Measurements from ENCODE around the gene MRPS15.
"Not testable (repeated sequence)": the region's sequence is repeated elsewhere in the genome, so short reads cannot be mapped to it uniquely, and the experiment has no call there.

Gene MRPS15

GRCh38 chr1:36481091-36481490, 16.9 kb upstream of the MRPS15 start:
- Histone ChIP-seq H3K23ac (ENCODE audit: low read depth, low read length, poor library complexity) (no peak overlapping the region), H2BK12ac (ENCODE audit: low read length) (no peak overlapping the region), H2BK5ac (ENCODE audit: low read length) (no peak overlapping the region), H3K4me1 (ENCODE audit: control insufficient read depth in 2 of 2, insufficient read depth in 1 of 2, low read depth in 1 of 2, low read length in 2 of 2) (peaks cover 7 to 12% of the 10 kb centered on the region in 2 donors), H2AK5ac (ENCODE audit: low read depth, low read length) (peak overlapping the region; percentile 20), H2BK15ac (ENCODE audit: low read length) (peak overlapping the region; percentile 12), H4K8ac (ENCODE audit: low read depth, low read length) (no peak overlapping the region), H3K9me3 (replicated peaks in 1 of 2; ENCODE audit: control insufficient read depth in 2 of 2, insufficient read depth in 1 of 2, low read depth in 1 of 2, low read length in 2 of 2) (no peaks in the 10 kb centered on the region), H3K27ac (replicated peaks; ENCODE audit: low read length) (no peak overlapping the region), H3K36me3 (replicated peaks in 1 of 2; ENCODE audit: control insufficient read depth in 2 of 2, insufficient read depth in 2 of 2, low read length in 2 of 2) (no peaks in the 10 kb centered on the region), H3K9ac (ENCODE audit: low read depth, low read length, poor library complexity) (no peak overlapping the region), H2AFZ (ENCODE audit: low read length) (no peak overlapping the region), H3K18ac (ENCODE audit: low read length) (no peak overlapping the region), H2BK120ac (ENCODE audit: low read depth, low read length) (no peak overlapping the region), H3K14ac (ENCODE audit: low read length) (no peak overlapping the region), H3K4ac (ENCODE audit: low read length) (no peak overlapping the region), H3K79me1 (ENCODE audit: low read depth, low read length) (no peaks in the 10 kb centered on the region), H3K4me3 (ENCODE audit: low read length in 2 of 2) (no peak overlapping the region), H3K27me3 (ENCODE audit: control insufficient read depth in 3 of 3, insufficient read depth in 3 of 3, low read depth in 1 of 3, low read length in 3 of 3) (peaks cover 0 to 20% (median 0%) of the 10 kb centered on the region in 3 experiments), H4K91ac (ENCODE audit: low read depth, low read length, poor library complexity) (no peak overlapping the region), H3K4me2 (ENCODE audit: insufficient read depth, low read length, poor library complexity, severe bottlenecking) (no peak overlapping the region)
- DNase-seq (ENCODE audit: low spot score), result no peak
- no CpG with 5 or more reads among the region's 6 CpGs for WGBS, 2 donors (ENCODE audit: extremely low coverage in 2 of 2, insufficient read length in 2 of 2, insufficient replicate concordance in 1 of 2)

DNA sequence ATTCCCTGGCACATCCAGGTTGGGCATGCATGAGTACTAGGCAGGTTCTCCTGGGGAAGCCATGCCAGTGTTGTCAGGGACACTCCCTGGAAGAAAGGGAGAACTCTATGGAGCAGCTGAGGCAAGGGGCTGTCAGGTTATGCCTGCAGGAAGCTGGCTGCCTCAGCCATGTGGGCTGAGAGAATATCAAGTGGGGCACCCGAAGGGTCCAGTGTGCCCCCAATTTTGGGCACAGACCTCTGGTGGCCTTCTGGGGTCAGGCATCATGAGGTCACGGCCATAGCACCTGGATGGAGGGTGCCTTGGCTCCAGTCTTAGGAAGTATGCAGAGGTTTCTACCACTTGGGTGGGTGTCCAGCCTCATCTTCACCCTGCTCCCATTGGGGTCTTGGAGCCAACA, 16.0 kb upstream of the MRPS15 start:
- no peak overlapping the region for H2BK120ac ChIP-seq (ENCODE audit: low read depth, low read length)
- H2AK5ac ChIP-seq (ENCODE audit: low read depth, low read length), result peak overlapping the region; percentile 33
- H3K4me1 ChIP-seq (ENCODE audit: control insufficient read depth in 2 of 2, insufficient read depth in 1 of 2, low read depth in 1 of 2, low read length in 2 of 2), result peaks cover 7 to 10% of the 10 kb centered on the region in 2 donors
- no peak overlapping the region for H3K4ac ChIP-seq (ENCODE audit: low read length)
- H4K8ac ChIP-seq (ENCODE audit: low read depth, low read length), result no peak overlapping the region
- H3K9ac ChIP-seq (ENCODE audit: low read depth, low read length, poor library complexity), result no peak overlapping the region
- WGBS, 2 donors (ENCODE audit: extremely low coverage in 2 of 2, insufficient read length in 2 of 2, insufficient replicate concordance in 1 of 2), result no CpG with 5 or more reads among the region's 2 CpGs
- no peak overlapping the region for H3K4me2 ChIP-seq (ENCODE audit: insufficient read depth, low read length, poor library complexity, severe bottlenecking)
- no peak overlapping the region for H2BK5ac ChIP-seq (ENCODE audit: low read length)
- no peak overlapping the region for H4K91ac ChIP-seq (ENCODE audit: low read depth, low read length, poor library complexity)
- H3K27me3 ChIP-seq (ENCODE audit: control insufficient read depth in 3 of 3, insufficient read depth in 3 of 3, low read depth in 1 of 3, low read length in 3 of 3), result peaks cover 0 to 17% (median 0%) of the 10 kb centered on the region in 3 experiments
- peak overlapping the region; percentile 62 for H3K23ac ChIP-seq (ENCODE audit: low read depth, low read length, poor library complexity)
- no peaks in the 10 kb centered on the region for H3K79me1 ChIP-seq (ENCODE audit: low read depth, low read length)
- peak overlapping the region; percentile 27 for H3K18ac ChIP-seq (ENCODE audit: low read length)
- H3K4me3 ChIP-seq (ENCODE audit: low read length in 2 of 2), result no peak overlapping the region
- peak overlapping the region; percentile 52 for H2BK15ac ChIP-seq (ENCODE audit: low read length)
- no peak overlapping the region for H3K27ac ChIP-seq (replicated peaks; ENCODE audit: low read length)
- no peak for DNase-seq (ENCODE audit: low spot score)
- no peak overlapping the region for H2BK12ac ChIP-seq (ENCODE audit: low read length)
- H3K14ac ChIP-seq (ENCODE audit: low read length), result no peak overlapping the region
- no peaks in the 10 kb centered on the region for H3K36me3 ChIP-seq (replicated peaks in 1 of 2; ENCODE audit: control insufficient read depth in 2 of 2, insufficient read depth in 2 of 2, low read length in 2 of 2)
- H3K9me3 ChIP-seq (replicated peaks in 1 of 2; ENCODE audit: control insufficient read depth in 2 of 2, insufficient read depth in 1 of 2, low read depth in 1 of 2, low read length in 2 of 2), result no peaks in the 10 kb centered on the region
- H2AFZ ChIP-seq (ENCODE audit: low read length), result no peak overlapping the region

DNA sequence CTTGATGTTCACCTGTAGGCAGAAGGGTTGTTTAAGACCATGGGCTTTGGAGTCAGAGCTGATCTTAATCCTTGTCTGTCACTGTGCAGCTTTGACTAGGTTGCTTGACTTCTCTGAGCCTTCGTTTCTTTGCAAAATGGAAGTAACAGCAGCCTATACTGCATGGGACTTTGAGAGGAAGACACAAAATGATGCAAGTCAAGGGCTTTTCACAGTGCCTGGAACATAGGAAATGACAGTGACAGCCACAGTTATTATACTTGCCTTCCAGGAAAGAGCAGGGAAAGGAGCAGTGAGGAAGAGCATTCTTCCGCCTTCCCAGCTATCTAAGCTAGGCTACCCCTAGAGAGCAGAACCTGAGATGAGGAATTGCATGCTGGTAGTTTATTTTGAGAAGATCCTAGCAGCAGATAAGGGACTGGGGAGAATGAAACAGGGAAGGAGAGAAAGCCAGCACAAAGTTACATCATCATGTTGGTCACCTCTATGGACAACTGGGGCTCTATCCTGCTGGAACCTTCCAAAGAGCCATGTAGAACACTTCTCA, 15.4 kb upstream of the MRPS15 start:
- no peak overlapping the region for H3K14ac ChIP-seq (ENCODE audit: low read length)

DNA sequence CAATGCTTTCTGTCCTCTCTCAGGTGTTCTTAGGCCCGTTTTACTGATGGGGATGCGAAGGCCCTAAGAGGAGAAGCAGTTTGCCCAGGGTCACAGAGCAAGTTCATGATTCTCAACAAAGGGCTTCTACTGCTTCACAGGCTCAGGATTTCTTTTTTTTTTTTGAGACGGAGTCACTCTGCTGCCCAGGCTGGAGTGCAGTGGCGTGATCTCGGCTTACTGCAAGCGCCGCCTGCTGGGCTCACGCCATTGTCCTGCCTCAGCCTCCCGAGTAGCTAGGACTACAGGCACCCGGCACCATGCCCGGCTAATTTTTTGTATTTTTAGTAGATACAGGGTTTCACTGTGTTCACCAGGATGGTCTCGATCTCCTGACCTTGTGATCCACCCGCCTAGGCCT, 13.4 kb upstream of the MRPS15 start:
- H3K14ac ChIP-seq (ENCODE audit: low read length); H4K91ac ChIP-seq (ENCODE audit: low read depth, low read length, poor library complexity); H3K9me3 ChIP-seq (replicated peaks in 1 of 2; ENCODE audit: control insufficient read depth in 2 of 2, insufficient read depth in 1 of 2, low read depth in 1 of 2, low read length in 2 of 2); H3K27ac ChIP-seq (replicated peaks; ENCODE audit: low read length); H3K4me3 ChIP-seq (ENCODE audit: low read length in 2 of 2); H4K8ac ChIP-seq (ENCODE audit: low read depth, low read length); H2BK5ac ChIP-seq (ENCODE audit: low read length); H3K4me1 ChIP-seq (ENCODE audit: control insufficient read depth in 2 of 2, insufficient read depth in 1 of 2, low read depth in 1 of 2, low read length in 2 of 2); H2BK15ac ChIP-seq (ENCODE audit: low read length); H3K18ac ChIP-seq (ENCODE audit: low read length); H2BK12ac ChIP-seq (ENCODE audit: low read length); H3K23ac ChIP-seq (ENCODE audit: low read depth, low read length, poor library complexity); H2AFZ ChIP-seq (ENCODE audit: low read length); H3K4me2 ChIP-seq (ENCODE audit: insufficient read depth, low read length, poor library complexity, severe bottlenecking); H3K79me1 ChIP-seq (ENCODE audit: low read depth, low read length); H3K9ac ChIP-seq (ENCODE audit: low read depth, low read length, poor library complexity); H2AK5ac ChIP-seq (ENCODE audit: low read depth, low read length); H3K36me3 ChIP-seq (replicated peaks in 1 of 2; ENCODE audit: control insufficient read depth in 2 of 2, insufficient read depth in 2 of 2, low read length in 2 of 2); H3K4ac ChIP-seq (ENCODE audit: low read length); DNase-seq (ENCODE audit: low spot score); H2BK120ac ChIP-seq (ENCODE audit: low read depth, low read length): not testable (repeated sequence)
- H3K27me3 ChIP-seq (ENCODE audit: control insufficient read depth in 3 of 3, insufficient read depth in 3 of 3, low read depth in 1 of 3, low read length in 3 of 3), result peaks cover 0 to 17% (median 0%) of the 10 kb centered on the region in 3 experiments
- no CpG with 5 or more reads among the region's 13 CpGs for whole genome bisulfite sequencing, 2 donors (ENCODE audit: extremely low coverage in 2 of 2, insufficient read length in 2 of 2, insufficient replicate concordance in 1 of 2)

More for the DNA sequence above, 15.4 kb upstream of the MRPS15 start:
- H3K27ac ChIP-seq (replicated peaks; ENCODE audit: low read length), result no peak overlapping the region
- H3K79me1 ChIP-seq (ENCODE audit: low read depth, low read length), result no peaks in the 10 kb centered on the region
- H2BK12ac ChIP-seq (ENCODE audit: low read length), result no peak overlapping the region
- H2AFZ ChIP-seq (ENCODE audit: low read length), result no peak overlapping the region
- WGBS, 2 donors (ENCODE audit: extremely low coverage in 2 of 2, insufficient read length in 2 of 2, insufficient replicate concordance in 1 of 2), result no CpG with 5 or more reads among the region's 2 CpGs
- no peak for DNase-seq (ENCODE audit: low spot score)
- H3K36me3 ChIP-seq (replicated peaks in 1 of 2; ENCODE audit: control insufficient read depth in 2 of 2, insufficient read depth in 2 of 2, low read length in 2 of 2), result no peaks in the 10 kb centered on the region
- no peak overlapping the region for H3K4me2 ChIP-seq (ENCODE audit: insufficient read depth, low read length, poor library complexity, severe bottlenecking)
- H4K8ac ChIP-seq (ENCODE audit: low read depth, low read length), result no peak overlapping the region
- peaks cover 0 to 17% (median 0%) of the 10 kb centered on the region in 3 experiments for H3K27me3 ChIP-seq (ENCODE audit: control insufficient read depth in 3 of 3, insufficient read depth in 3 of 3, low read depth in 1 of 3, low read length in 3 of 3)
- peaks cover 7 to 10% of the 10 kb centered on the region in 2 donors for H3K4me1 ChIP-seq (ENCODE audit: control insufficient read depth in 2 of 2, insufficient read depth in 1 of 2, low read depth in 1 of 2, low read length in 2 of 2)
- no peak overlapping the region for H3K9ac ChIP-seq (ENCODE audit: low read depth, low read length, poor library complexity)
- H3K4me3 ChIP-seq (ENCODE audit: low read length in 2 of 2), result no peak overlapping the region
- no peak overlapping the region for H3K4ac ChIP-seq (ENCODE audit: low read length)
- no peak overlapping the region for H2BK15ac ChIP-seq (ENCODE audit: low read length)
- H2BK120ac ChIP-seq (ENCODE audit: low read depth, low read length), result no peak overlapping the region
- H4K91ac ChIP-seq (ENCODE audit: low read depth, low read length, poor library complexity), result no peak overlapping the region
- H2AK5ac ChIP-seq (ENCODE audit: low read depth, low read length), result no peak overlapping the region
- H3K9me3 ChIP-seq (replicated peaks in 1 of 2; ENCODE audit: control insufficient read depth in 2 of 2, insufficient read depth in 1 of 2, low read depth in 1 of 2, low read length in 2 of 2), result no peaks in the 10 kb centered on the region
- H3K23ac ChIP-seq (ENCODE audit: low read depth, low read length, poor library complexity), result no peak overlapping the region
- H3K18ac ChIP-seq (ENCODE audit: low read length), result no peak overlapping the region
- no peak overlapping the region for H2BK5ac ChIP-seq (ENCODE audit: low read length)

Data from neuronal stem cell (in vitro differentiated cells).